ENCODE measurements around the gene GTF2F2.

- TF ChIP-seq, protein P1, sequence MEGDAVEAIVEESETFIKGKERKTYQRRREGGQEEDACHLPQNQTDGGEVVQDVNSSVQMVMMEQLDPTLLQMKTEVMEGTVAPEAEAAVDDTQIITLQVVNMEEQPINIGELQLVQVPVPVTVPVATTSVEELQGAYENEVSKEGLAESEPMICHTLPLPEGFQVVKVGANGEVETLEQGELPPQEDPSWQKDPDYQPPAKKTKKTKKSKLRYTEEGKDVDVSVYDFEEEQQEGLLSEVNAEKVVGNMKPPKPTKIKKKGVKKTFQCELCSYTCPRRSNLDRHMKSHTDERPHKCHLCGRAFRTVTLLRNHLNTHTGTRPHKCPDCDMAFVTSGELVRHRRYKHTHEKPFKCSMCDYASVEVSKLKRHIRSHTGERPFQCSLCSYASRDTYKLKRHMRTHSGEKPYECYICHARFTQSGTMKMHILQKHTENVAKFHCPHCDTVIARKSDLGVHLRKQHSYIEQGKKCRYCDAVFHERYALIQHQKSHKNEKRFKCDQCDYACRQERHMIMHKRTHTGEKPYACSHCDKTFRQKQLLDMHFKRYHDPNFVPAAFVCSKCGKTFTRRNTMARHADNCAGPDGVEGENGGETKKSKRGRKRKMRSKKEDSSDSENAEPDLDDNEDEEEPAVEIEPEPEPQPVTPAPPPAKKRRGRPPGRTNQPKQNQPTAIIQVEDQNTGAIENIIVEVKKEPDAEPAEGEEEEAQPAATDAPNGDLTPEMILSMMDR (IDR thresholded peaks at IDR 0.05) = no peak
- no peak for TF ChIP-seq RAD21 (conservative IDR thresholded peaks at IDR 0.05 in 1 of 2, IDR thresholded peaks at IDR 0.05 in 1 of 2)
Measured at GRCh38 chr13:45254396-45254795, 134.1 kb downstream of the GTF2F2 start.

Data from A549 (cell line).